ENCODE data around the gene DOCK9.

- no peak for TF ChIP-seq CTCF (IDR thresholded peaks at IDR 0.05)
- no peak for TF ChIP-seq REST (IDR thresholded peaks at IDR 0.05; ENCODE audit: insufficient read depth in 1 of 2, low read depth in 2 of 2, low read length in 1 of 2)
- TF ChIP-seq POLR2AphosphoS5 (IDR thresholded peaks at IDR 0.05; ENCODE audit: low read depth, low read length): no peak
- TF ChIP-seq SIN3A (IDR thresholded peaks at IDR 0.05; ENCODE audit: borderline replicate concordance, insufficient read depth, low read depth, low read length): no peak
- TF ChIP-seq TCF7L2 (IDR thresholded peaks at IDR 0.05; ENCODE audit: low read depth, low read length): no peak
Observed at GRCh38 chr13:98966019-98966418, 11.8 kb downstream of the DOCK9 start.

Data from Panc1 (cell line).